ENCODE data around the gene TERB2. TPM values are rescaled to one million over a fixed set of nuclear protein-coding genes. Genes with fewer than 3 reads are reported as not detected.
"Not testable (repeated sequence)": the region's sequence is repeated elsewhere in the genome, so short reads cannot be mapped to it uniquely, and the experiment has no call there.

The TERB2 gene, protein sequence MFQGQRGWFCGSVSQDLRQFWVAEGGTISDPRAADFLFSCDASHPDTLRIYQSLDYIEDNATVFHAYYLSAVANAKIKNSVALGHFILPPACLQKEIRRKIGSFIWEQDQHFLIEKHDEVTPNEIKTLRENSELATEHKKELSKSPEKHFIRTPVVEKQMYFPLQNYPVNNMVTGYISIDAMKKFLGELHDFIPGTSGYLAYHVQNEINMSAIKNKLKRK
- not detected for polyA plus RNA-seq (2013)

DNA sequence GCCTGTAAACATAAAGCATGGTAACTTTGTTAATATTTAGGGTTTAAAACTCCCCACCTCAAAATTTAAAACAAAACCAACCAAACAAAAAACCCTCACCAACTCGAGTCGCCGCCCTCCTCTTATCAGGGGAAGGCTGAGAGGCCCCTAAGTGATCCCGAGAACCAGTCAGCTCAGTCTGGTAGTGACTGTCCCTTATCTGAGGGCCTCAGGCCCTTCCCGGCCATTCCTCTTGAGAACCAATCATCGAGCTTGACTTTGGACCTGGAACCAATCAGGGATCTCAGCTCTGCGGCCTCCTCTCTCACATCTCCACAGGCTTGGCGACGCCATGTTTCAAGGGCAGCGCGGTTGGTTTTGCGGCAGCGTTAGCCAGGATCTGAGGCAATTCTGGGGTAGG, at the start of gene TERB2:
TSS of gene TERB2 (plus strand) at position 300 of the 400 bp plus-strand sequence. CDS start at position 332, 32 bp downstream.
- POLR2A ChIA-PET, result no interaction called here
- CTCF ChIA-PET, result no interaction called here
- no peaks in the 10 kb centered on the region for H3K4me1 ChIP-seq (ENCODE audit: control extremely low read depth in 1 of 4, control insufficient read depth in 4 of 4, insufficient read depth in 4 of 4, low read length in 3 of 4)

GRCh38 chr15:44909423-44909822, 47.1 kb upstream of the TERB2 start:
- H3K36me3 ChIP-seq (ENCODE audit: control insufficient read depth in 4 of 4, insufficient read depth in 4 of 4, low read length in 3 of 4), result no peaks in the 10 kb centered on the region
- H3K9me3 ChIP-seq (ENCODE audit: control extremely low read depth in 1 of 5, control insufficient read depth in 4 of 5, insufficient read depth in 2 of 5, low read depth in 1 of 5, low read length in 4 of 5), result no peaks in the 10 kb centered on the region
- no peak overlapping the region for H3K27ac ChIP-seq (ENCODE audit: insufficient read depth in 1 of 2, low read depth in 1 of 2, low read length in 2 of 2, poor library complexity in 1 of 2, severe bottlenecking in 2 of 2)
- DNase-seq, result peak in 2 of 3 donors; percentile 30 to 52
- POLR2A ChIA-PET, result no interaction called here
- no peaks in the 10 kb centered on the region for H3K27me3 ChIP-seq (replicated peaks in 2 of 5; ENCODE audit: control insufficient read depth in 4 of 5, insufficient read depth in 5 of 5, low read length in 4 of 5)
- H3K4me1 ChIP-seq (ENCODE audit: control extremely low read depth in 1 of 4, control insufficient read depth in 4 of 4, insufficient read depth in 4 of 4, low read length in 3 of 4), result peaks cover 0 to 4% (median 0%) of the 10 kb centered on the region in 4 experiments
- H3K4me3 ChIP-seq (ENCODE audit: control insufficient read depth in 1 of 7, extremely low read depth in 1 of 7, insufficient read depth in 4 of 7, low read depth in 2 of 7, low read length in 6 of 7), result no peak overlapping the region
- no CpG with 5 or more reads among the region's 2 CpGs for WGBS (ENCODE audit: insufficient coverage)
- CTCF ChIA-PET, result no interaction called here

More for the DNA sequence above, at the start of gene TERB2:
- H3K36me3 ChIP-seq (ENCODE audit: control insufficient read depth in 4 of 4, insufficient read depth in 4 of 4, low read length in 3 of 4), result no peaks in the 10 kb centered on the region
- no peak within 1 kb of the TSS for H3K4me3 ChIP-seq (ENCODE audit: control insufficient read depth in 1 of 7, extremely low read depth in 1 of 7, insufficient read depth in 4 of 7, low read depth in 2 of 7, low read length in 6 of 7)
- no peak for DNase-seq
- no peak within 1 kb of the TSS for H3K27ac ChIP-seq (ENCODE audit: insufficient read depth in 1 of 2, low read depth in 1 of 2, low read length in 2 of 2, poor library complexity in 1 of 2, severe bottlenecking in 2 of 2)
- no peaks in the 10 kb centered on the region for H3K9me3 ChIP-seq (ENCODE audit: control extremely low read depth in 1 of 5, control insufficient read depth in 4 of 5, insufficient read depth in 2 of 5, low read depth in 1 of 5, low read length in 4 of 5)
- 97% methylated on average over 6 of the region's 13 CpGs for WGBS (ENCODE audit: insufficient coverage)
- H3K27me3 ChIP-seq (replicated peaks in 2 of 5; ENCODE audit: control insufficient read depth in 4 of 5, insufficient read depth in 5 of 5, low read length in 4 of 5), result no peaks in the 10 kb centered on the region

GRCh38 chr15:44910981-44911625, 45.4 kb upstream of the TERB2 start:
- ChIA-PET CTCF (no interaction called here), POLR2A (no interaction called here)

DNA sequence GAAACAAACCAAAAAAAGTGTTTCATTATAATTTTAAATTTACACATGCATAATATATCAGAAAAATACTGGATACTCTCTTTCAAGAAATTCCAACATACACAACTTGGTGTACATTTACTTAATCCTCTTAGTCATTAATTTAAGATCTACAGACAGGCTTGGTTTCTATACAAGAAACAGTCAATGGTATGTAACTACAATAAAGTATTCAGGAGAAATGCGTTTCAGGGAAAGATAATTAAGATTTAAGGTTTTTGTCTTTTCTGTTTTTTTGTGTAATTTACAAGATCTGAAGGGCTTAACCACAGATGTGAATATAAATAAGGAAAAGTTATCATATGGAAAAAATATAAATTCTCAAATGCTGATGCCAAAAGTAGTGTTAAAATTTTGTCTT, 44.3 kb upstream of the TERB2 start:
- H3K9me3 ChIP-seq (ENCODE audit: control extremely low read depth in 1 of 5, control insufficient read depth in 4 of 5, insufficient read depth in 2 of 5, low read depth in 1 of 5, low read length in 4 of 5); H3K27ac ChIP-seq (ENCODE audit: insufficient read depth in 1 of 2, low read depth in 1 of 2, low read length in 2 of 2, poor library complexity in 1 of 2, severe bottlenecking in 2 of 2); POLR2A ChIA-PET; H3K36me3 ChIP-seq (ENCODE audit: control insufficient read depth in 4 of 4, insufficient read depth in 4 of 4, low read length in 3 of 4); CTCF ChIA-PET; H3K27me3 ChIP-seq (replicated peaks in 2 of 5; ENCODE audit: control insufficient read depth in 4 of 5, insufficient read depth in 5 of 5, low read length in 4 of 5); H3K4me1 ChIP-seq (ENCODE audit: control extremely low read depth in 1 of 4, control insufficient read depth in 4 of 4, insufficient read depth in 4 of 4, low read length in 3 of 4); H3K4me3 ChIP-seq (ENCODE audit: control insufficient read depth in 1 of 7, extremely low read depth in 1 of 7, insufficient read depth in 4 of 7, low read depth in 2 of 7, low read length in 6 of 7); DNase-seq: not testable (repeated sequence)
- WGBS (ENCODE audit: insufficient coverage), result no CpG with 5 or more reads among the region's 1 CpG

More at GRCh38 chr15:44910981-44911625, 45.4 kb upstream of the TERB2 start:
- H3K4me1 ChIP-seq (ENCODE audit: control extremely low read depth in 1 of 4, control insufficient read depth in 4 of 4, insufficient read depth in 4 of 4, low read length in 3 of 4), result no peaks in the 10 kb centered on the region
- peak in 1 of 3 donors; percentile 9 for DNase-seq
- no peaks in the 10 kb centered on the region for H3K36me3 ChIP-seq (ENCODE audit: control insufficient read depth in 4 of 4, insufficient read depth in 4 of 4, low read length in 3 of 4)
- no peaks in the 10 kb centered on the region for H3K27me3 ChIP-seq (replicated peaks in 2 of 5; ENCODE audit: control insufficient read depth in 4 of 5, insufficient read depth in 5 of 5, low read length in 4 of 5)
- no peak overlapping the region for H3K27ac ChIP-seq (ENCODE audit: insufficient read depth in 1 of 2, low read depth in 1 of 2, low read length in 2 of 2, poor library complexity in 1 of 2, severe bottlenecking in 2 of 2)
- no peaks in the 10 kb centered on the region for H3K9me3 ChIP-seq (ENCODE audit: control extremely low read depth in 1 of 5, control insufficient read depth in 4 of 5, insufficient read depth in 2 of 5, low read depth in 1 of 5, low read length in 4 of 5)
- no peak overlapping the region for H3K4me3 ChIP-seq (ENCODE audit: control insufficient read depth in 1 of 7, extremely low read depth in 1 of 7, insufficient read depth in 4 of 7, low read depth in 2 of 7, low read length in 6 of 7)

- DNase-seq; POLR2A ChIA-PET; H3K9me3 ChIP-seq (ENCODE audit: control extremely low read depth in 1 of 5, control insufficient read depth in 4 of 5, insufficient read depth in 2 of 5, low read depth in 1 of 5, low read length in 4 of 5); H3K36me3 ChIP-seq (ENCODE audit: control insufficient read depth in 4 of 4, insufficient read depth in 4 of 4, low read length in 3 of 4); H3K27ac ChIP-seq (ENCODE audit: insufficient read depth in 1 of 2, low read depth in 1 of 2, low read length in 2 of 2, poor library complexity in 1 of 2, severe bottlenecking in 2 of 2); H3K27me3 ChIP-seq (replicated peaks in 2 of 5; ENCODE audit: control insufficient read depth in 4 of 5, insufficient read depth in 5 of 5, low read length in 4 of 5); H3K4me3 ChIP-seq (ENCODE audit: control insufficient read depth in 1 of 7, extremely low read depth in 1 of 7, insufficient read depth in 4 of 7, low read depth in 2 of 7, low read length in 6 of 7); H3K4me1 ChIP-seq (ENCODE audit: control extremely low read depth in 1 of 4, control insufficient read depth in 4 of 4, insufficient read depth in 4 of 4, low read length in 3 of 4): not testable (repeated sequence)
- 71% methylated on average over 2 of the region's 3 CpGs for WGBS (ENCODE audit: insufficient coverage)
- CTCF ChIA-PET, result interaction anchor here (1.2 kb wide), 1 partner anchor 59 kb away, joined by 4 read pairs; no protein-coding TSS in a partner anchor
These were observed 43.5 kb upstream of the TERB2 start for GRCh38 chr15:44912974-44913448.

- no peaks in the 10 kb centered on the region for H3K27me3 ChIP-seq (replicated peaks in 2 of 5; ENCODE audit: control insufficient read depth in 4 of 5, insufficient read depth in 5 of 5, low read length in 4 of 5)
- no peaks in the 10 kb centered on the region for H3K9me3 ChIP-seq (ENCODE audit: control extremely low read depth in 1 of 5, control insufficient read depth in 4 of 5, insufficient read depth in 2 of 5, low read depth in 1 of 5, low read length in 4 of 5)
- WGBS (ENCODE audit: insufficient coverage), result no CpG with 5 or more reads among the region's 1 CpG
- peaks cover 0 to 5% (median 0%) of the 10 kb centered on the region in 4 experiments for H3K4me1 ChIP-seq (ENCODE audit: control extremely low read depth in 1 of 4, control insufficient read depth in 4 of 4, insufficient read depth in 4 of 4, low read length in 3 of 4)
- CTCF ChIA-PET, result no interaction called here
- H3K4me3 ChIP-seq (ENCODE audit: control insufficient read depth in 1 of 7, extremely low read depth in 1 of 7, insufficient read depth in 4 of 7, low read depth in 2 of 7, low read length in 6 of 7), result no peak overlapping the region
- DNase-seq, result peak in 2 of 3 donors; percentile 54 to 73
- peak overlapping the region in 1 of 2 experiments; percentile 14 for H3K27ac ChIP-seq (ENCODE audit: insufficient read depth in 1 of 2, low read depth in 1 of 2, low read length in 2 of 2, poor library complexity in 1 of 2, severe bottlenecking in 2 of 2)
- POLR2A ChIA-PET, result no interaction called here
- H3K36me3 ChIP-seq (ENCODE audit: control insufficient read depth in 4 of 4, insufficient read depth in 4 of 4, low read length in 3 of 4), result no peaks in the 10 kb centered on the region
These were observed 38.4 kb upstream of the TERB2 start for GRCh38 chr15:44918136-44918535.

DNA sequence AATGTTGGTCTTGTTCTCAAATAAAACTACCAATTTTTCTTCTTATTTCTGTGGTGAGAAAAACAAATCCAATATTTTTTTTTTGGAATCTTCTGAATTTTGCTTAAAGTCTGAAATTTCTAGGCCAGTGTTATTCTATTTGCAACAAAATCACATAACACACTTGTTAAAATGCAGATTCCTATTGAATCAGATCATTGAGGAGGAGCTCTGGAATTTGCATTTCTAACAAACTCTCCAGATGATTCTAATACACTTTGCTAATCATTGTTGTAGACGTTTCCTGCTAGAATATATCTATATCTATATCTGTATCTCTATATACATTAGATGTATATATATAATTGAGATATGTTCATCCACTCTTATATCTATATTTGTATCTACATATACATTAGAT, 27.8 kb upstream of the TERB2 start:
- not testable (repeated sequence) for H3K36me3 ChIP-seq (ENCODE audit: control insufficient read depth in 4 of 4, insufficient read depth in 4 of 4, low read length in 3 of 4)

More for the DNA sequence above, 27.8 kb upstream of the TERB2 start:
- POLR2A ChIA-PET; CTCF ChIA-PET; H3K9me3 ChIP-seq (ENCODE audit: control extremely low read depth in 1 of 5, control insufficient read depth in 4 of 5, insufficient read depth in 2 of 5, low read depth in 1 of 5, low read length in 4 of 5); H3K27me3 ChIP-seq (replicated peaks in 2 of 5; ENCODE audit: control insufficient read depth in 4 of 5, insufficient read depth in 5 of 5, low read length in 4 of 5); H3K27ac ChIP-seq (ENCODE audit: insufficient read depth in 1 of 2, low read depth in 1 of 2, low read length in 2 of 2, poor library complexity in 1 of 2, severe bottlenecking in 2 of 2); DNase-seq; H3K4me3 ChIP-seq (ENCODE audit: control insufficient read depth in 1 of 7, extremely low read depth in 1 of 7, insufficient read depth in 4 of 7, low read depth in 2 of 7, low read length in 6 of 7); H3K4me1 ChIP-seq (ENCODE audit: control extremely low read depth in 1 of 4, control insufficient read depth in 4 of 4, insufficient read depth in 4 of 4, low read length in 3 of 4): not testable (repeated sequence)
- no CpG with 5 or more reads among the region's 1 CpG for WGBS (ENCODE audit: insufficient coverage)
